Natural killer cell (primary cell): ENCODE results near the gene SERGEF. TPM values are rescaled to one million over a fixed set of nuclear protein-coding genes. Genes with fewer than 3 reads are reported as not detected.
"Not testable (repeated sequence)": the region's sequence is repeated elsewhere in the genome, so short reads cannot be mapped to it uniquely, and the experiment has no call there.

Experiments
- ATAC-seq, 3 donors: fragments of 150-1000 bp in 2 of 3; fragments of 200-7000 bp in 1 of 3; cut with Tn5 transposase; 1 replicate in 1 of 3; 2 replicates in 2 of 3; pipeline ENCODE4 v1.10.0; 2021; ENCODE audit warnings: mild to moderate bottlenecking in 2 of 3, moderate library complexity in 2 of 3
- DNase-seq, 2 donors: peaks; one replicate each; pipeline versions ENCODE4 v3.0.0 to v3.0.0-alpha.2; 2013 to 2021; ENCODE audit warnings: mixed read lengths in 1 of 2
- H3K27ac ChIP-seq: one replicate; pipeline ENCODE4 v1.5.1; 2013; ENCODE audit warnings: mild to moderate bottlenecking, low read length
- H3K27me3 ChIP-seq: one replicate; pipeline ENCODE4 v1.6.1; 2013; ENCODE audit warnings: low read length; ENCODE audit not compliant: control insufficient read depth, insufficient read depth
- H3K36me3 ChIP-seq: one replicate; pipeline ENCODE4 v1.6.1; 2013; ENCODE audit warnings: low read length; ENCODE audit not compliant: control insufficient read depth, insufficient read depth
- H3K4me1 ChIP-seq: one replicate; pipeline ENCODE4 v1.6.1; 2013; ENCODE audit warnings: low read length; ENCODE audit not compliant: control insufficient read depth, insufficient read depth
- H3K4me3 ChIP-seq: one replicate; pipeline ENCODE4 v1.5.1; 2013; ENCODE audit warnings: low read length
- H3K9me3 ChIP-seq: one replicate; pipeline ENCODE4 v1.6.1; 2013; ENCODE audit warnings: low read length; ENCODE audit not compliant: control insufficient read depth, insufficient read depth
- H3K27ac Mint-ChIP-seq, 2 donors: one replicate each; pipeline ENCODE4 v1.8.0; 2022; ENCODE audit warnings: mild to moderate bottlenecking in 2 of 2, mixed read lengths in 2 of 2, moderate library complexity in 1 of 2
- H3K27me3 Mint-ChIP-seq, 2 donors: one replicate each; pipeline ENCODE4 v1.8.0; 2022; ENCODE audit warnings: low read depth in 2 of 2, mixed read lengths in 2 of 2
- H3K36me3 Mint-ChIP-seq: one replicate; pipeline ENCODE4 v1.8.0; 2022; ENCODE audit warnings: mixed read lengths
- H3K4me1 Mint-ChIP-seq, 2 donors: one replicate each; pipeline ENCODE4 v1.8.0; 2022; ENCODE audit warnings: mixed read lengths in 2 of 2
- H3K4me3 Mint-ChIP-seq: one replicate; pipeline ENCODE4 v1.8.0; 2022; ENCODE audit warnings: mild to moderate bottlenecking, moderate library complexity, mixed read lengths
- H3K9me3 Mint-ChIP-seq, 2 donors: one replicate each; pipeline ENCODE4 v1.8.0; 2022; ENCODE audit warnings: mixed read lengths in 2 of 2
- CTCF ChIP-seq: fragments of 200-600 bp; IDR thresholded peaks from one replicate; pipeline ENCODE4 v1.8.0; 2022; ENCODE audit warnings: antibody characterized with exemption
- WGBS: methylation state at CpG from one replicate; pipeline ENCODE4 v1.1.7; 2013; ENCODE audit warnings: missing lambda C conversion rate; ENCODE audit not compliant: insufficient coverage; 5-methylcytosine and 5-hydroxymethylcytosine counted together
- intact Hi-C: fragments of 100-400 bp; cut with micrococcal nuclease; formaldehyde crosslinking; loops from one replicate; pipeline ENCODE4 v1.14.2; 2022
- total RNA-seq, 4 donors: library from RNA; stranded (reverse); fragments of 120-200 nt in 1 of 4; gene quantifications; one replicate each; pipeline versions ENCODE4 v1.2.3 to v1.2.4, GENCODE V29; 2013 to 2022

Gene SERGEF
- total RNA-seq, 3 donors from 2014 or later (not counting 1 experiment from before 2014, with no cell fraction given) = 67.5 to 78.6 (median 69.4) TPM

- Mint-ChIP-seq H3K4me3 (no peak overlapping the region), H3K9me3 (no peaks in the 10 kb centered on the region), H3K4me1 (no peaks in the 10 kb centered on the region), H3K27me3 (no peaks in the 10 kb centered on the region), H3K36me3 (peaks cover 20% of the 10 kb centered on the region), H3K27ac (no peak overlapping the region)
- Histone ChIP-seq H3K27me3 (no peaks in the 10 kb centered on the region), H3K9me3 (no peaks in the 10 kb centered on the region), H3K4me3 (no peak overlapping the region), H3K4me1 (no peaks in the 10 kb centered on the region), H3K27ac (no peak overlapping the region), H3K36me3 (peaks cover 58% of the 10 kb centered on the region)
- intact Hi-C loops = no loop called here
- ATAC-seq (no peak), DNase-seq (no peak)
- no peak for TF ChIP-seq CTCF
- 100% methylated on average over 1 of the region's 1 CpG for WGBS
These were observed 12.1 kb downstream of the SERGEF start for GRCh38 chr11:18000760-18001159.

- H3K9me3 Mint-ChIP-seq, H3K4me1 Mint-ChIP-seq, H3K27ac ChIP-seq, ATAC-seq, H3K4me1 ChIP-seq, H3K27ac Mint-ChIP-seq, intact Hi-C loops, H3K4me3 Mint-ChIP-seq, H3K27me3 ChIP-seq, H3K4me3 ChIP-seq, DNase-seq, H3K9me3 ChIP-seq, H3K27me3 Mint-ChIP-seq: not testable (repeated sequence)
- peaks cover 20% of the 10 kb centered on the region for H3K36me3 Mint-ChIP-seq
- WGBS = 100% methylated on average over 3 of the region's 4 CpGs
- peaks cover 58% of the 10 kb centered on the region for H3K36me3 ChIP-seq
These were observed 12.7 kb downstream of the SERGEF start for GRCh38 chr11:18000128-18000527.

GRCh38 chr11:17992916-17993315 is 19.9 kb downstream of the SERGEF start:
- ATAC-seq (no peak), DNase-seq (no peak)
- H3K9me3 Mint-ChIP-seq = no peaks in the 10 kb centered on the region
- no peak overlapping the region for H3K4me3 Mint-ChIP-seq
- H3K36me3 ChIP-seq = peaks cover 29% of the 10 kb centered on the region
- no peaks in the 10 kb centered on the region for H3K27me3 Mint-ChIP-seq
- H3K27ac Mint-ChIP-seq = no peak overlapping the region
- peaks cover 16% of the 10 kb centered on the region for H3K36me3 Mint-ChIP-seq
- TF ChIP-seq CTCF = no peak
- no peaks in the 10 kb centered on the region for H3K4me1 ChIP-seq
- WGBS = 96% methylated on average over 2 of the region's 2 CpGs
- H3K27ac ChIP-seq = no peak overlapping the region
- peaks cover 0 to 4% of the 10 kb centered on the region in 2 donors for H3K4me1 Mint-ChIP-seq
- H3K27me3 ChIP-seq = no peaks in the 10 kb centered on the region
- intact Hi-C loops = loop anchor here (1.0 kb wide), 1 partner anchor 113 kb away; the partner anchor contains the start of gene SAAL1
- no peak overlapping the region for H3K4me3 ChIP-seq
- H3K9me3 ChIP-seq = no peaks in the 10 kb centered on the region

GRCh38 chr11:17991783-17992433 is 20.9 kb downstream of the SERGEF start:
- 69% methylated on average over 4 of the region's 4 CpGs for WGBS
- Histone ChIP-seq H3K9me3 (no peaks in the 10 kb centered on the region), H3K27me3 (no peaks in the 10 kb centered on the region), H3K36me3 (peaks cover 39% of the 10 kb centered on the region), H3K4me1 (no peaks in the 10 kb centered on the region), H3K4me3 (no peak overlapping the region), H3K27ac (no peak overlapping the region)
- no peaks in the 10 kb centered on the region for H3K9me3 Mint-ChIP-seq
- ATAC-seq (peak; percentile 71 to 81 (median 80)), DNase-seq (peak in 1 of 2 donors; percentile 73)
- peaks cover 24% of the 10 kb centered on the region for H3K36me3 Mint-ChIP-seq
- H3K27me3 Mint-ChIP-seq = no peaks in the 10 kb centered on the region
- no peak overlapping the region for H3K4me3 Mint-ChIP-seq
- peaks cover 0 to 4% of the 10 kb centered on the region in 2 donors for H3K4me1 Mint-ChIP-seq
- TF ChIP-seq CTCF = peak; percentile 91
- H3K27ac Mint-ChIP-seq = no peak overlapping the region
- intact Hi-C loops = loop anchor here (1.0 kb wide), 1 partner anchor 114 kb away; the partner anchor contains the start of gene SAAL1
